ENCODE data around the gene LTC4S.

LTC4S gene

GRCh38 chr5:179792612-179793467, 946 bp upstream of the LTC4S start:
- H3K4me3 ChIP-seq (ENCODE audit: low read depth, low read length), result no peak overlapping the region
- no peak for DNase-seq (ENCODE audit: low read depth)

- DNase-seq (ENCODE audit: low read depth), result no peak
- H3K4me3 ChIP-seq (ENCODE audit: low read depth, low read length), result no peak overlapping the region
Observed at GRCh38 chr5:179794171-179794570, 385 bp downstream of the LTC4S start.

DNA sequence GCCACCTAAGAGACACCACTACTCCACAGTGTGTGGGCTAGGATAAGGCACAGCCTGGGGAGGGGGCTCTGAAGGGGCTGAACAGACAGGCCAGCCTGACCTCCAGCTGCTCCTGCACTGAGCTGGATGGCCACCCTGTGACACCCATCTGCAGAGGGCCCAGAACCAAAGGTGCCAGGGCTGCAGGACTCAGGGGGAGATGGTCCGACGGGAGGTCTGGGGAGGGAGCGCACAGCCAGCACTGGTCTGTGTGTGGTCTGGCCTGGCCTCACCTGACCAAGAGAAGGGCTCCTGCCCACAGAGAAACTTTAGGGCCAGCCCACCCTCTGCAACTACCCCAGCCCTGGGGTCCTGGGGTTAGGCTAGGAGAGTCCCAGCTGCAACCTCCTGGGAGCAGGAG, 789 bp downstream of the LTC4S start:
- no peak overlapping the region for H3K4me3 ChIP-seq (ENCODE audit: low read depth, low read length)
- DNase-seq (ENCODE audit: low read depth), result no peak

DNA sequence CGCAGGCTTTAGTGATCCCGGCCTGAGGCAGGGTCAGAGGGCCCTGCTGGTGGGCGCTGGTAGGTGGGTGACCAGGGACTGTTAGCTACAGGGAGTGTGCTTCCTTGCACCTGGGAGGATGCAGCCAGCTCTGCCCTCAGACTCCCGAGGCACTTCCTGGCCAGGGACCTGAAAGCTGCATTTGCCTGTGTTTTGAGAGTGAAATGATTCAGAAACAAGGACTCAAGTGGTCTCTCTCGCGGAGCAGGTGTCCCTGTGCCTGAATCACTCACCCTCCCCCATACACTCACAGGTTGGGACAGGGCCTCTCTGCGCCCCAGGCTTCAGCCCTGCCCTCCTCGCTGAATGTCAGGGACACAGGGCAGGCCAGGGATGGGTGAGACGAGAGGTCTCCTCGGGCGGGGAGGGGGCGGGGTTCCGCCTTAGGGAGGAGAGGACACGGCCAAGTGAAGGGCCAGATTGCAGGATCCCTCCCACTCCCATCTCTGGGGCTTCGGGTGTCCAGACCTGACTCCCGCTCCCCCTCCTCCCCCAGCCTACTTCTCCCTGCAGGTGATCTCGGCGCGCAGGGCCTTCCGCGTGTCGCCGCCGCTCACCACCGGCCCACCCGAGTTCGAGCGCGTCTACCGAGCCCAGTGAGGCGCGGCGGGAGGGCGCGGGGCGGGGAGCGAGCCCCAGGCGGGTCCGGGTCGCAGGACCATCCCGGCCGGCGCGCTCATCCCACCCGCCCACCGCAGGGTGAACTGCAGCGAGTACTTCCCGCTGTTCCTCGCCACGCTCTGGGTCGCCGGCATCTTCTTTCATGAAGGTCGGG, 1.5 kb downstream of the LTC4S start:
- peak overlapping the region; percentile 59 for H3K4me3 ChIP-seq (ENCODE audit: low read depth, low read length)
- no peak for DNase-seq (ENCODE audit: low read depth)

- peak; percentile 38 for DNase-seq (ENCODE audit: low read depth)
- H3K4me3 ChIP-seq (ENCODE audit: low read depth, low read length), result peak overlapping the region; percentile 59
Observed at GRCh38 chr5:179795863-179796833, 2.4 kb downstream of the LTC4S start.

DNA sequence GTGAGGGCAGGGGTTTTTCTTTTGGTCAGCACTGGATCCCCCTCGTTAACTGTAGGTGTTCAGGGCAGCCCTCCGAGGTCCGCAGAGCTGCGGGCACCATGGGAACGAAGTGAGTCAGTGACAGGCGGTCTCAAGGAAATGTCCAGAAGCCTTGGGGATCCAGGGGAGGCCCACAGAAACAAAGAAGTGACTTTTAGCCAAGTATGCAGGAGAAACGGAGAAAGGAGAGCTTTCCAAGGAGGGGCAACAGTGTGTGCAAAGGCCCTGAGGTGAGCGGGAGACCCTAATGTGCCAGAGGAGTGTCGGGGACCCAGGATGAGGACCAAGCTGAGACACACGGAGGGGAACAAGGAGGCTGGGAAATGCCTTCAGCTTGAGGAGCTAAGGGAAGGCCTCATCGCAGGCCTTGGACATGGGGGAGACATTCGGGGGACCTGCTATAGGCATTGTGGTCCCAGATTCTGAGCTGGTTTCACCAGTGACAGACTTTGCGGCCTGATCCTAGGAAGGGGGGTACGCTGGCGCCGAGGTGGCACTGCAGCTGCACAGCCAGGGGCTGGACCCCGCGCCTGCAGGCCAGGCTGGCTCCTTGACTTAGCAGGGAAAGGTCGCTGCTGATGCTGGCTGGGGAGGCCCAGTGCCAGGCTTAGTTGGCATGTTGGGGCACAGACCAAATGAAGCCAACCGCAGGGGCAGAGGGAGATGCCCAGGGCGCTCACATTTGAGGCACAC, 3.3 kb downstream of the LTC4S start:
- H3K4me3 ChIP-seq (ENCODE audit: low read depth, low read length), result peak overlapping the region; percentile 59
- no peak for DNase-seq (ENCODE audit: low read depth)

DNA sequence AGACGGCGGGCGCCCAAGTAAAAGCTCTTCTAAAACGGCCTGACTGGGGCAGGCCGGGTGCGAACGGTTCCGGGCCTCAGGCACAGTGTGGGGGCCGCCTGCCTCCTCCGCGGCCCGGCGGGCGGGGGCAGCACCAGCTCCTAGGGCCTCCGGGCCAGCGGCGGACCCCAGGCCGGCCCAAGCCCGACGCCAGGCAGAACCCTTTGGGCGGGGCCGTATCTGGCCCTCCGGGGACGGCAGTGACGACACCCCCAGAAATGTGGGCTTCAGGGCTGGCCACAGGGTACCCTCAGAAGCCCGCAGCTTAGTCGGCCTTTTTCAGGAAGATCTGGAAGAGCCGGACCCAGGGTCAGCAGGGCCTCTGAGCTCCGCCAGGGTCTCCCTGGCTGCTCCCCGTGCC, 4.0 kb downstream of the LTC4S start:
- DNase-seq (ENCODE audit: low read depth), result no peak
- no peak overlapping the region for H3K4me3 ChIP-seq (ENCODE audit: low read depth, low read length)

GRCh38 chr5:179798144-179798770, 4.5 kb downstream of the LTC4S start:
- no peak overlapping the region for H3K4me3 ChIP-seq (ENCODE audit: low read depth, low read length)
- DNase-seq (ENCODE audit: low read depth), result no peak

DNA sequence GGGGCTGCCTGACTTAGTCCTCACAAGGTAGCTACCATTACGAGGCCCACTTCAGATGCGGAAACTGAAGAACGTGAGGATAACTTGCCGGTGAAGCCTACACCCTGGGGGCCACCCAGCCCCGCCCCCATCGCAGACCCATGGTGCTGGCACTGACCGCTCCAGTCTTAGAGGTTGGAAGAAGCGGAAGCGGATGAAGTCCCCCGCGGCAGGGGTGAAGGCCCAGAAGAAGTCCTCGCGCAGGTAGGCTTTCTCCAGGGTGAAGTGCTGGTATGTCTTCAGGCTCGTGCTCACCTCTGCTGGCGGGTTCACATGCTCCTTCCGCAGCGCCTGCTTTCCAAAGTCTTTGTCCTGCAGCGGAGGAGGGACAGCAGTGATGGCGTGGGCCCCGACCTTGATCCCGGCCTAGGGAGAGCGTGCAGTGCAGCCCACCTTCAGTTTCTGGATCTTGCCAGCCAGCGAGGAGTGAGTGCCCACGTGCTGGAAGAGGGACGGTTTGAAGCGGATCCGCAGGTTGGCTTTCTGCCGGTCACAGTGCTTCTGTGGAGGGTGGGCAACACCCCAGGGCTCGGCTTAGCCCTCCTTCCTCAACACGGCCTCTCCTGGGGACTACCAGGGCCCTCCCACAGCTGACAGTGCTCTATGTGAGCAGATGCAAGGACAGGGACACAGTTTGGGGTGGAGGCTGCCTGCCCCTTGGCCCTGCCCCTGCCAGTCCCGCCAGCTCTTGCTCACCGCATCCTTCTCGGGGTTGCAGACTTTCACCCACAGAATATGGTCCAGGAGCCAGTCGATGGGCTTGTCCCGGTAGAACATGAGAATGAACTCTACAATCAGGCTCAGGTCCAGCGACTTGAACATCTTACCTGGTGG, 5.2 kb downstream of the LTC4S start:
- no peak for DNase-seq (ENCODE audit: low read depth)
- no peak overlapping the region for H3K4me3 ChIP-seq (ENCODE audit: low read depth, low read length)

DNA sequence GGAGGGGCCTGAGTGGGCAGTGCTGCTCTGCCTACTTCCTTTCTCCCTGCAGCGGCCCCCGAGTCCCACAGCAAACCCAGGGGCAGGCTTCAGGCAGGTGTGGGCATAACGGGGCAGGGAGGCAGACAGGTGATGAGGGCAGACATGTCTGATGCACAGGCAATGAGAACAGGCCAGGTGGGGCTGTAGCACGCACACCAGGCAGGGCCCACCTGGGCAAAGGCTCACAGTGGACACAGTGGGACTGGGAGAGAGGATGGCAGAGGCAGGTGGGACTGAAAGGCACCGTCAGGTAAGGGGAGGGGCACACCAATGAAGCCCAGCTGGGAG, 5.8 kb downstream of the LTC4S start:
- no peak for DNase-seq (ENCODE audit: low read depth)
- H3K4me3 ChIP-seq (ENCODE audit: low read depth, low read length), result no peak overlapping the region

DNA sequence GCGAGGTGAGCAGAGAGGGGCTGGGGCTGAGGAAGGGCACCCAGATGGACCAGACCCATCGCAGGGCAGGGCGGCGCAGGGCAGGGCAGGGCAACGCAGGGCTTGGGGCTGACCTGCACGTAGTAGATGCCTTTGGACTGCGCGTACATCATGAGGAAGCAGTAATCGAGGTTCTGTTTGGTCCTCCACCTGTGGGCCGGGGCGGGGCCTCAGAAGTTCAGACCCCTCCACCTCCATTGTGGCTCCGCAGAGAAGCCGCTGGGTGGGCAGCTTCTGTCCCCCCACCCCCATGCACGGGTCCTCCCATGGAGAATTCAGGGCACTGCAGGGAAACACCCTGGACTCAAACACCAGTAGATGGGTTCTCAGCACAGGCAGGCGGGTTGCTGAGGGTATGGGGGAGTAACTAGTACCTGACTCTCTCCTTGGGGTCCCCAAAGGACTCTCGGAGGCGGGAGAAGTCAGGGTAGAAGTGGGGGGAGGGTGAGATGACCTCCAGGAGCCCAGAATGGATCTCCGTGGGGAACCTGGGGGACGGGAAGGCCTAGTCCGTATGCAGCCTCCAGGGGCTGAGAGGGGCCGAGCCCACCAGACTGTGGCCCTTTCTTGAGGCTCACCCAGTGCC, 6.4 kb downstream of the LTC4S start:
- no peak overlapping the region for H3K4me3 ChIP-seq (ENCODE audit: low read depth, low read length)
- no peak for DNase-seq (ENCODE audit: low read depth)

GRCh38 chr5:179800696-179801201, 7.0 kb downstream of the LTC4S start:
- no peak for DNase-seq (ENCODE audit: low read depth)
- no peak overlapping the region for H3K4me3 ChIP-seq (ENCODE audit: low read depth, low read length)

DNA sequence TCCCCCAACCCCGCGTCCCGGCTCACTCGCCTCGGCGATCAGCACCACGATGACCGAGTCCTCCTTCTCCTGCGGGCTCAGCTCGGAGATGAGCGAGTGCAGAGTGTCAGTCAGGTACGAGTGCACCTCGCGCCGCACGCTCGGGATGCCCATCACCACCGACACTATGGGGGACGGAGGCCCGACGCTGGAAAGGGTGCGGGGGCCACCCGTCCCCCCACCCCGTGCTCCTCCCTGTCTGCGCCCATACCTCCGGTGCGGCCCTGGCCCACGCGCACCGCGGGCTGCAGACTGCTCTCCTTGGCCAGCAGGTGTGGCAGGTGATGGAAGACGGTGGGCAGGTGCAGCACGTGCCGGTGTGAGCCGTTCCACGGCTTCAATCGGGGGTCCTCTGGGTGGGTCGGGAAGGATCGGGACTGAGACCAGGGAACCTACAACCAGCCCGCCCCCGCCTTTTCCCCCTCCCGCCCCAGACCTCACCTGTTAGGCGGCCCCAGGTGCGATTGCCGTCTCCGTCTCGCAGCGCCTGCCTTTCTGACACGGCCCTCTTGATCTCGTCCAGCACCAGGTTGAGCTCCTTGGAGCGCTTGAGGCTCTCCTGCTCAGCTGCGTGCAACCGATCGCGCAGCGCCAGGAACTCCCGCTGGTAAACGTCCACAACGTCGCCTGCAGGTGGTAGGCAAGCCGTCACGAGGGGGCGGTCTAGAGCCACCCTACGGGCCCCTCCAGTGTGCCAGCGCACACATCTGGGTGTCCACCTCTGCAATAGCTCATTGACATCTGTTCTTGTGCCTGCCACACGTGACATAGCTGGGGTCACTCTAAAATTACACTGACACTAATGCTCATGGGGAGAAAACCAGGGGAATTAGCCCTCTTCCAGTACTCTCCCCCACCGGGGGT, 7.8 kb downstream of the LTC4S start:
- no peak overlapping the region for H3K4me3 ChIP-seq (ENCODE audit: low read depth, low read length)
- peak; percentile 18 for DNase-seq (ENCODE audit: low read depth)

DNA sequence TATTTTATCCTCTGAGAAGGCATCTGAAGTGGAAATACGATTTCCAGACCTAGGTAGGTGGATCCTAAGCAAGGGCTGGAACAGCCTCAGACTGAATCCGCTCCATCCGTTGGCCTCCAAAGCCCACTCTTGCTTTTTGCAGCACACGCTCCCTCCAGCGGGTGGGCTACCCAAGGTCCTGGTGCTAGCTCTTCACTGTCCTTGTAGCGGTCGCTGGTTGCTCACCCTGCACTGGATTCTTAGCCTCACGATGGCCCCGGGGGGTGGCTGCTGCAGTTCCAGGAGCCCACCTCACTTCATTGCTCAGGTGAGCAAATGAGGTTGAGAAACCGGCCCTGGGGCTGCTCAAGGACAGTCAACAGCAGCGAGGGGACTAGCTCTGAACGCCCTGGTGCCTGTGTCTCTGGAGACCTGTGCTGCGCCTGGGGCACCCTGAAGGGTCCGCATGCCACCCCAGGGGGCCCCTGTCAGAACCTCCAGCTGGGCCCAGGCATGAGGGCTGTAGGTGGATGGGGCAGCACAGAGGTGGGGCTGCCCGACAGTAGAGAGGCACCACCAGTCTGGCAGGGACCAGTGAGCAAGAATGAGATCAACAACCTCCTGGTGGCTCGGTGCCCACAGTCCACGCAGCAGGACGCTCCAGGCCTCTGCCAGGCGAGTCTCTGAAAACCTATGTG, 8.6 kb downstream of the LTC4S start:
- no peak overlapping the region for H3K4me3 ChIP-seq (ENCODE audit: low read depth, low read length)
- DNase-seq (ENCODE audit: low read depth), result no peak

GRCh38 chr5:179802950-179803562, 9.3 kb downstream of the LTC4S start:
- H3K4me3 ChIP-seq (ENCODE audit: low read depth, low read length), result no peak overlapping the region
- no peak for DNase-seq (ENCODE audit: low read depth)

Data from skeletal muscle cell (primary cell).